Skin epidermis (tissue), 12 donors: ENCODE measurements around the gene PUDP.
"Not testable (repeated sequence)": the region's sequence is repeated elsewhere in the genome, so short reads cannot be mapped to it uniquely, and the experiment has no call there.

ENCODE experiments used
- H3K27ac ChIP-seq, 21 experiments: fragments of 200-600 bp; sonication (generic) in 11 of 21; one replicate each; pipeline ENCODE4 v1.5.0; 2020; ENCODE audit warnings: mild to moderate bottlenecking in 3 of 21, inconsistent platforms in 2 of 21, moderate library complexity in 2 of 21
- H3K4me3 ChIP-seq, 7 experiments: fragments of 200-600 bp; sonication (generic) in 2 of 7; one replicate each; pipeline ENCODE4 v1.5.0; 2020; ENCODE audit warnings: inconsistent platforms in 2 of 7, mild to moderate bottlenecking in 2 of 7, moderate library complexity in 1 of 7

Gene PUDP

DNA sequence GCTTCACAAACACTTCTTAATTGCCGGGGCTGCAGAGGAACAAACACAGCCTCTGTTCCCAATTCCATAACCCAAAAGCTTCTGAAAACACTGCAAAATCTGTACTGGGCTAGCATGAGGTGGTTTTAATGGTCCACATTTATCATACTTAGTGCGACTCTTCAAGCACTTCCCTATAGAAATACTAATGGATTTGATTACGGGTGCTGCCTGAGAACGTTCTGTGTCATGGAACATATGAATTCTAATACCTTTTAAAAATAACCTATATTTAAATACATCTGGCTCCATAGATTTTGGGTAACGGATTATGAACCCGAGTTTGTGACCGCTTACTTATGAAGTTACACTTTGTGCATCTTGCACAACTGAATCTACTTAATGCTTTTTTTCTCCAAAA, 35.9 kb downstream of the PUDP start:
- no peak overlapping the region for H3K4me3 ChIP-seq
- H3K27ac ChIP-seq, result no peak overlapping the region

DNA sequence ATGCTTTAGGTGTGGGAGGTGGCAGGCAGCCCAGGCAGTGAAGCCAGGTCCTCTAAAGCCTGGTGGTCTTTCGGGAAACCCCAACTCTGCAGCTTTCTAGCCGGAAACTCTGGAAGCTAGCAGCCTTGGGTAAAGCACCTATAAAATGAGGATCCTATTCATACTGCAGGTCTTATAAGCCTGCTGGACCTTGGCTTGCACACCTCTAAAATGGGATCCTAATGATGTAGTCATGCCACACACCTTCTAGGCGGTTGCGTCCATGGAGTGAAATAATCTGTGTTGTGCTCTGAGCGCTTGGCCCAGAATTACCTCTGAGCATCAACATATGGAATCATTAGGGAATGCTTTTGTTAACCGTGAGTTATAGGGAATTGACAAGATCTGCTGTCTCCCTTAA, 36.4 kb downstream of the PUDP start:
- H3K27ac ChIP-seq, result no peak overlapping the region
- no peak overlapping the region for H3K4me3 ChIP-seq

DNA sequence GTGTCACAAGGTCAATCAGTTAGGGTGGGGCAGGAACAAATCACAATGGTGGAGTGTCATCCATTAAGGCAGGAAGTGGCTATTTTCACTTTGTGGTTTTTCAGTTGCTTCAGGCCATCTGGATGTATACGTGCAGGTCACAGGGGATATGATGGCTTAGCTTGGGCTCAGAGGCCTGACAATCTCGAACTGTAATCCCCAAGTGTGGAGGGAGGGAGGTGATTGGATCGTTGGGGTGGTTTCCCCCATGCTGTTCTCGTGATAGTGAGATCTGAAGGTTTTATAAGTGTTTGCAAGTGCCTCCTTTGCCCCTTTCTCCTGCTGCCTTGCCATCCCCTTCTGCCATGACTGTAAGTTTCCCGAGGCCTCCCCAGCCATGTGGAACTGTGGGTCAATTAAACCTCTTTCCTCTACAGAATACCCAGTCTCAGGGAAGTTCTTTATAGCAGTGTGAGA, 37.1 kb downstream of the PUDP start:
- no peak overlapping the region for H3K27ac ChIP-seq
- no peak overlapping the region for H3K4me3 ChIP-seq

DNA sequence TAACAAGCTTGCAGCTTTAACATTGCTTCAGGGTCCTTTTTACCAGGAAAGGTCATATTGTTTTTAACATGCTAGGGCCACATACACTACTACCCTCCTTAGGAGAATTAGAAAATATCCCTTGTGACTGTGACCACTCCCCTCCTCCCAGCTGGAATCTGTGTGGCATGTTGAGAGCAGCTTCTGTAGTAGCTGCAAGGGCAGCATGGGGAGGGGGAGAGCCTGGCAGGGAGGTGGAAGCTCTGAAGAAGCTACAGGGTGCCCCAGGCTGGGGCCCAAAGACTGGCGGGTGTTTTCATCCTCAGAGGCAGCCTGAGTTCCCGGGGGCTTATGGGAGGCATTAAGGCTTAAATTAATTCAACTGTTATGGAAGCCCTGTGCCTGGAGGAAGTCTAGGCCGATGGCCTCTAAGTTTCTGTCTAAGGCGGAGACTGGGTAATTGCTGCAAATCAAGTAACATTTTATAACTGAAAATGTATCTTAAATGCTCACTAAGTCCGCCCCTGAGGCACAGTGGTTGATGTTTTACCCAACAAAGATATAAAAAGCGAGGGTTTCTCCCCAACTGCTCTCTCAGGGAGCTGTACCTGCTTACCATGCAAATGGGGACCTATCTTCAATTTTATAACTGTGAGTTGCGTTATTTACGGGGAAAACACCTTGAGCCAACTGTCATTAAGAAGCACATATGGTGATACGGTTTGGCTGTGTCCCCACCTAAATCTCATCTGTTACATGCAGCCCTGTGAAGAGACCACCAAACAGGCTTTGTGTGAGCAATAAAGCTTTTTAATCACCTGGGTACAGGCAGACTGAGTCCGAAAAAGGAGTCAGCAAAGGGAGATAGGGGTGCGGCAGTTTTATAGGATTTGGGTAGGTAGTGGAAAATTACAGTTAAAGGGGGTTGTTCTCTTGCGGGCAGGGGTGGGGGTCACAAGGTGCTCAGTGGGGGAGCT, 37.8 kb downstream of the PUDP start:
- peak overlapping the region in 1 of 21 experiments; percentile 24 for H3K27ac ChIP-seq
- no peak overlapping the region for H3K4me3 ChIP-seq

DNA sequence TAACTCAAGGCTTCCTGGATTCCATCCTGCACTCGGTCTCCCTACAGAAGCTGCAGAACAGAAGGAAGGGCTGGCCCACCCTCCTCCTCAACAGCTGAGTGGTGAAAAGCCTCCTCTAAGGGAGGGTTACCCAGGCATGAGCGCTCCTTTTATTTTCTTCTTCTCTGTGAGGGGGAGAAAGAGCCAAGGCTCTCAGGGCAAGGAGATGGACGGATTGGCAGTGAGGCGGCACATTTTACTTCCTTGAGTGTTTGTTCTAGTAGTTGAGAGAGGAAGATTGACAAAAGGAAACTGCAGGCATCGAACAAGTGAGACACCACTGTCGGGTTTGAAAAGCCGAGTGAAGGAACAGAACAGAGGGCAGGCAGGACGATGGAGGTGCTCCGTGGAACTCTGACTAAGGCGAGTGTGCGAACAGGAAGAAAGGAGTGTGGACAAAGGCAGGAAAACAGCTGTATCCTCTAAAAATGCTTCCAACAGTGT, 38.9 kb downstream of the PUDP start:
- no peak overlapping the region for H3K4me3 ChIP-seq
- peak overlapping the region in 2 of 21 experiments; percentile 35 for H3K27ac ChIP-seq

- Histone ChIP-seq H3K27ac (no peak overlapping the region), H3K4me3 (no peak overlapping the region)
These were observed 39.9 kb downstream of the PUDP start for GRCh38 chrX:7108030-7108429.

DNA sequence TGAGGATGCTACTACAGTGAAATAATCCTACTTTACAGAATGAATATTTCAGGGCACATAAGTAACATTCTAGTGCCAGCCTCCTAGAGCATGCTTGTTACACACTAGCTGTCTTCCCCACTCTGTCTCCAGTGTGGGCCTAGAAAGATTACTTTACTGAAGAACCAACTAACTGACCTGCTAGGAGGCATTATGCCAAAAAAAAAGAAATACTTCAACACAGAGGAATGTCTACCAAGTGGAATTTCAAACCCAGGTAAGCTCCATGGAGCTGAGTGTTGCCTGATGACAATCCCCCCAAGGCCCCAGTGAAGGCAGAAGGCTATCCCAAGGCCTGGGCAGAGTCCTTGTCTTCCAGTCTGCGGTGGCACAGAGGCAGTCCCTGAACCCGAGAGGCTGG, 41.3 kb downstream of the PUDP start:
- no peak overlapping the region for H3K4me3 ChIP-seq
- no peak overlapping the region for H3K27ac ChIP-seq

GRCh38 chrX:7102119-7102518, 45.8 kb downstream of the PUDP start:
- no peak overlapping the region for H3K27ac ChIP-seq

DNA sequence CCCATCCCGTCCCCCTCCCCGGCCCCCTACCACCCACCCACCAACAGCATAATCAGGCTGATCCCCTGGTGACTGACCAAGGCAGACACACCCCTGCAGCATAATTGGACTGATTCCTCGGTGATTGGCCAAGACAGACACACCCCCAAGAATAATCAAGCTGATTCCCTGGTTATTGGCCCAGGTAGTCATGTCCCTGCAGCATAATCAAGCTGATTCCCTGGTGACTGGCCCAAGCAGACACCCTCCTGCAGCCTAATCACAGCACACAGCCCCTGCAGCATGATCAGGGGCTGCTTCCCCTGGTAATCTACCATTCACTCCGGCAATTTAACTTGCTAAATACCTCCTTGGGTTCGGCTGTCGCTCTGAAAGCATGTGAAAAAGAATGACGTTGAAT, 47.9 kb downstream of the PUDP start:
- Histone ChIP-seq H3K4me3 (no peak overlapping the region), H3K27ac (no peak overlapping the region)

More at GRCh38 chrX:7102119-7102518, 45.8 kb downstream of the PUDP start:
- H3K4me3 ChIP-seq, result no peak overlapping the region

GRCh38 chrX:7095657-7096056, 52.3 kb downstream of the PUDP start:
- not testable (repeated sequence) for H3K27ac ChIP-seq, H3K4me3 ChIP-seq

DNA sequence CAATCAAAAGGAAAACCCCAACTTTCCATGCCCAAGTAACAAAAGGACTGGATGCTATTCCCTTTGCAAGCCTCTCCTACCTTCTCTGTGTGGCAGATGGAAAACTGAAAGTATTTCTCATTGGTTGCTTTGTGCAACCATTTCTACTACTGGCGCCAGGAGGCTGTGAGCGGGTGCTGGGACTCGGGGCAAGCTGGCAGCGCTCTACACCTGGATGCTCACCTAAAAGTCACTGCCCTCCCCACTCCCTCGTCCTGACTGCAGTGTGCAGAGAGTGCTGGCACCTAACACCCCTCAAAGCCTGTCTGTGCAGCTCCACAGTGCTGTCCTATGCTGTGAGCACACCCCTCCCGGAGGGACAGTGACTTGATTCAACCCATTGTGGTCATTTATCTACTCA, 54.6 kb downstream of the PUDP start:
- H3K4me3 ChIP-seq, result no peak overlapping the region
- H3K27ac ChIP-seq, result no peak overlapping the region

- no peak overlapping the region for H3K27ac ChIP-seq
- no peak overlapping the region for H3K4me3 ChIP-seq
These were observed 55.4 kb downstream of the PUDP start for GRCh38 chrX:7092543-7092942.

GRCh38 chrX:7091923-7092322, 56.0 kb downstream of the PUDP start:
- Histone ChIP-seq H3K4me3 (no peak overlapping the region), H3K27ac (no peak overlapping the region)

GRCh38 chrX:7090641-7091040, 57.3 kb downstream of the PUDP start:
- Histone ChIP-seq H3K4me3 (no peak overlapping the region), H3K27ac (no peak overlapping the region)

DNA sequence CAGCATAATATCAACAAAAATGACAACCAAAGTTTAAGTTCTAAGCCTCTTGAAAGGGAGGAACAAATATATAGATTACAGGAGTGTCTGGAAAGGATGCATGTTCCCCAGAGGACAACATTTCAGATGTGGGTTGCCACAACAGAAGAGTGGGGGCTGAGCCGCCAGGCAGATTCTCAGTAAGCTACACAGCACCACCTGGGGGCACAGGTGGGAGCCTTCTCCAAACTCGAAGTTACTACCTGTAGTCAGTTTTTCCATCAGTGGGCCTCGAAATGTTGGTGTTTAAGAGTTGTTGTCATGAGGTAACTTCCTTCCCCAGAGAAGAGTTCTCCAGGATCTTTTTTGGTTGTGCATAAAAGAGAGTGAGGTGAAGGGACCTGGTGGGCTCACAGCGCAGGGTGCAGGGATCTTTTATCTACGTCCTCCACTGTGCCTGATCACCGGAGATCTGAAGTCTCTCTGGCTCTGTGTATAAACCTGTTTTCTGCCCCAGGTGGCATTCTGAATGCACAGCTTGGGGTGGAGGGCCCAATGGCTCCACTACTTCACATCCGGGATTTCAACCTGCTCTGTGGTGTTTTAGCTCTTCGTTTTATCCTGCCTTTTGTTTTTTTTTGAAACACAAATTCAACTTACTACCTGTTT, 58.9 kb downstream of the PUDP start:
- no peak overlapping the region for H3K4me3 ChIP-seq
- no peak overlapping the region for H3K27ac ChIP-seq

- Histone ChIP-seq H3K4me3 (no peak overlapping the region), H3K27ac (no peak overlapping the region)
These were observed 61.6 kb downstream of the PUDP start for GRCh38 chrX:7086384-7086783.

DNA sequence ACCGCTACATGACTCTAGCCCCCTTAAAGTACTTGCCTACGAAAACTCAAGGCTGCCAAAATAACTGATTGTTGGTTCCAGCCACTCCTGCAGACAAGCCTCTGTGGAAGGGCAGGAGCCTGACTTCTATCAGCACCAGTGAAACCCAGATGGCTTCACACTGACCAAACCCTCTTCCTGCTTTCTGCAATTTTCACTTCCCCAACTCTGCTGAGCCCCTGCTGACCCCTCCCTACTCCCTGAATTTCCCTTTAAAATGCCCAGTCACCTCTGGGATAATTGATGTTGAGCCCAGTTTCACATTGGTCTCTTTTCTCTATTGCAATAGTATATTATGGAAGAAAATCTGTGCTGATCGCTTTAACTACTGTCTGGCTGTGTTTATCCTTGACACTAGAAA, 62.1 kb downstream of the PUDP start:
- H3K27ac ChIP-seq, result no peak overlapping the region
- H3K4me3 ChIP-seq, result no peak overlapping the region

- Histone ChIP-seq H3K27ac (no peak overlapping the region), H3K4me3 (no peak overlapping the region)
These were observed 63.1 kb downstream of the PUDP start for GRCh38 chrX:7084841-7085240.

DNA sequence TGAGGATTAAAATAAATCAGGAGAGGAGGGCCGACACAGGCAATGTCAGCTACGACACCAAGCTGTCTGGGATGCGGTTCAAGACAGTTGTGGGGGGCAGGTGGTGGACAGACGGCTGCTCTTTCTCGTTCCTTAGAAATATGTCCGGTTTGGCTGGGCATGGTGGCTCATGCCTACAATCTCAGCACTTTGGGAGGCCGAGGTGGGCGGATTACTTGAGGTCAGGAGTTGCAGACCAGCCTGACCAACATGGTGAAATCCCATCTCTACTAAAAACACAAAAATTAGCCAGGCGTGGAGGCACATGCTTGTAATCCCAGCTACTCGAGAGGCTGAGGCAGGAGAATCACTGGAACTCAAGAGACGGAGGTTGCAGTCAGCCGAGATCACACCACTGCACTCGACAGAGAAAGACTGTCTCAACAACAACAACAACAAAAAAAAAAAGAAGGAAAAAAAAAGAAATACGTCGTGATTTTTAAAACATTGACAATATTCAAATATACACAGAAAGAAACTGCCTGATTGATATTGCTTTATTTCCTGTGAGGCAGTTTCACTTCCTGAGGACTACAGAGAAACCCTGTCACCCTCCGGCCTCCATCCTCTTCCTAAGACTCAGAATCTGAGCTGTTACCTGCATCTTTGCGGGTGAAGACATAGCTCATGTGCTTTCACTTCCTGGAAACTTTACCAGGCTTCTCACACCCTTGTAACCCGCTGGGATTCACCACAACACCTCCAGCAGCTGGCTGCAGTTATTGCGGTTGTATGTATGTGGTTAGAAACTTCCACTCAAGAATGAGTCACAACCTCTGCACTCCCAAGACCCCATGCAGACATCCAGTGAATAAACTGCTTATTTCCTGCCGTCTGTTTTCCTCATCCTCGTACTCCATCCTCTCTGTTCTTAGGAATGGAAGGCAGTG, 64.2 kb downstream of the PUDP start:
- no peak overlapping the region for H3K4me3 ChIP-seq
- H3K27ac ChIP-seq, result peak overlapping the region in 2 of 21 experiments; percentile 14 to 58

- H3K27ac ChIP-seq, result peak overlapping the region in 2 of 21 experiments; percentile 14 to 58
- H3K4me3 ChIP-seq, result no peak overlapping the region
These were observed 64.9 kb downstream of the PUDP start for GRCh38 chrX:7083021-7083420.
